ENCODE data around the gene ITIH3.

ITIH3 gene

DNA sequence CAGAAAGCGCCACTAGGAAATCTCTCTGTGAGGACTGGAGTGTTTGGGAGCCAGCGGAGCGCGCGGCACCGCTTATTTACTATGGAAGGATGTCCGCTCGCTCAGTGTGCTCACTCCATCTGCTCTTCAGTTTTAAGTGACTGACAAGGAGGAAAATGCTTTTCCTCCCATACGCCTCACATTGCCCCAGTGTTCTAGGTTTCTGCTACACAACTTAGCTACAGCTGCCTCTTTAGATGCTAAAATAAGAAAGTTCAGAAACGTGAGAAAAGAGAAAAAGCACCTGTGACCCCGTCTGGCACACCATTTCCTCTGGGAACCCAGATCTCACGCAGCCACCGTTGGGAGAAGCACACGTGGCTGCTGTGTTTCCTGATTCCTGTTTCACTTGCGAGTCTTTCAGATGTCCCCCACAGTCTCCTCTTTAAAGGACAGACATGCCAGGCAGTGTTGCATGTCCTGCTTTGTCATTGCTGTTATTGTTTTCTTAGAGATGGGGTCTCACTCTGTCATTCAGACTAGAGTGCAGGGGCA lies 51.9 kb downstream of the ITIH3 start:
- no peak for DNase-seq

GRCh38 chr3:52847241-52847640 lies 52.6 kb downstream of the ITIH3 start:
- DNase-seq, result no peak

GRCh38 chr3:52847726-52848125 lies 53.1 kb downstream of the ITIH3 start:
- no peak for DNase-seq

- no peak for DNase-seq
Observed at GRCh38 chr3:52848617-52849016, 54.0 kb downstream of the ITIH3 start.

DNA sequence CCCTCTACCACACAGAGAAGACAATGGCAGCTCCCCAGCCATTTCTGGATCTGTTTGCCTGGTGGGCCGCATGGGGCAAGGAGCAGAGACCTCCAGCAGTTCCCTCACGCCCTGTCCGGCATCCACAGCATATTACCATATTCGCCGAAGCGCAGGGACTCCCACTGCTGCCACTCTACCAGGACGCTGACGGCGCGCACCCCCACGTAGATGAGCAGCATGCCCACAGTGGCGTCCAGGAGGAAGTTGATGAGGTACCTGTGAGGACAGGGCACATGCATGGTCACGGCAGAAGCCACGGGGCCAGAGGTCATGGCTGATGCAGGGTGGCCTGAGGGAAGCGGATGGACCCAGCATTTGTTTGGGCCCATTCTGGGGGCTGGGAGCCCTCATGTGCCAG lies 55.1 kb downstream of the ITIH3 start:
- no peak for DNase-seq

GRCh38 chr3:52851348-52851747 lies 56.8 kb downstream of the ITIH3 start:
- DNase-seq, result no peak

GRCh38 chr3:52852419-52852818 lies 57.8 kb downstream of the ITIH3 start:
- DNase-seq, result no peak

GRCh38 chr3:52854013-52854412 lies 59.4 kb downstream of the ITIH3 start:
- no peak for DNase-seq

GRCh38 chr3:52856666-52857065 lies 62.1 kb downstream of the ITIH3 start:
- DNase-seq, result no peak

DNA sequence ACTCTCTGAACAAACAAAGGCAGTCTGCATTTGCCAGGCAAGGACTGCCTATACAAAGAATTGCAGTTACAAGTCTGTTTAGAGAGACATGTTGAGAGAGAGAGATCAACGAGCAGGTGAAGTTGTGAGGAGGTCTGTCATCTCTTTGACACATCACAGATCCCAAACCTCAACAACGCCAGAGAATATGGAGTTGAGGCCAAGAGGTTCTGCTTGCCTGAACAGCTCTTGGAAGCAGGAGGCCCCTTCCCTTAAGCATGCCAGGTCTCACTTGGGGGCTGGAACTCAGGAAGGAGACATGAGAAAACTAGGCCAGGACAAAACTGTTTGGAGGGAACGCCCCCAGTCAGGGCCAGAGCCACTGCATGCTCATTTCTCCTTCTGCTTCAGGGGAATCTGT lies 62.5 kb downstream of the ITIH3 start:
- DNase-seq, result no peak

DNA sequence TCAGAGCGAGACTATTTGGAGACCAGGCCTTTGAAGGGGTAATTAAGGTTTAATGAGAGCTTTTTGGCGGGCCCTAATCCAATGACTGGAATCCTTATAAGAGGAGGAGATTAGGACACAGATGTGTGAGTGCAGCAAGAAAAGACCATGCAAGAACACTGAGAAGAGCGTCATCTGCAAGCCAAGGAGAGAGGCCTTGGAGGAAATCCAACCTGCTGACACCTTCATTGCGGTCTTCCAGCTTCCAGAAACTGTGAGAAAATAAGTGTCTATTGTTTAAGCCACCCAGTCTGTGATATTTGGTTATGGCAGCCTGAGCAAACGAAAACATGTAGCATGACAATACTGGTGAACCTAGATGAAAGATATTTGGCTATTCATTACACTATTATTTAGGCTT lies 63.3 kb downstream of the ITIH3 start:
- DNase-seq, result no peak
